ENCODE results near the gene GNA15. TPM values are rescaled to one million over a fixed set of nuclear protein-coding genes. Genes with fewer than 3 reads are reported as not detected.

The GNA15 gene
- total and polyA plus RNA-seq, 7 experiments from 2014 or later: 0.09 to 131 (median 3.7) TPM; not detected in 1

GRCh38 chr19:3110126-3110825 lies 25.6 kb upstream of the GNA15 start:
- Mint-ChIP-seq H3K4me1 (peaks cover 2 to 11% (median 6%) of the 10 kb centered on the region in 7 donors), H3K4me3 (no peak overlapping the region), H3K36me3 (peaks cover 0 to 3% (median 0%) of the 10 kb centered on the region in 5 donors), H3K9me3 (no peaks in the 10 kb centered on the region), H3K27ac (no peak overlapping the region), H3K27me3 (no peaks in the 10 kb centered on the region)
- Histone ChIP-seq H3K27ac (ENCODE audit: low read depth, low read length) (no peak overlapping the region), H3K27me3 (ENCODE audit: control insufficient read depth in 2 of 2, insufficient read depth in 2 of 2, low read length in 2 of 2) (no peaks in the 10 kb centered on the region), H3K4me1 (ENCODE audit: control insufficient read depth in 2 of 2, insufficient read depth in 2 of 2, low read length in 2 of 2) (peaks cover 0 to 4% of the 10 kb centered on the region in 2 donors), H3K4me3 (ENCODE audit: low read length) (no peak overlapping the region), H3K9me3 (ENCODE audit: control insufficient read depth in 2 of 3, low read length in 3 of 3) (no peaks in the 10 kb centered on the region), H3K36me3 (ENCODE audit: control insufficient read depth in 2 of 3, insufficient read depth in 3 of 3, low read length in 3 of 3) (peaks cover 0 to 3% (median 0%) of the 10 kb centered on the region in 3 experiments)
- intact Hi-C loops (cut with micrococcal nuclease): no loop called here
- POLR2A ChIA-PET: no interaction called here
- ATAC-seq (no peak), DNase-seq (no peak)
- CTCF ChIA-PET: interaction anchor here (0.6 to 1.7 kb wide), 6 partner anchors 15 to 186 kb away, joined by 3 to 5 read pairs (median 3); no protein-coding TSS in a partner anchor

- no peak overlapping the region for H3K4me3 Mint-ChIP-seq
- POLR2A ChIA-PET: no interaction called here
These were observed 24.1 kb upstream of the GNA15 start for GRCh38 chr19:3111586-3112247.

GRCh38 chr19:3112375-3113099 lies 23.3 kb upstream of the GNA15 start:
- peaks cover 2 to 11% (median 6%) of the 10 kb centered on the region in 7 donors for H3K4me1 Mint-ChIP-seq
- intact Hi-C loops (cut with micrococcal nuclease): no loop called here
- H3K27me3 Mint-ChIP-seq: no peaks in the 10 kb centered on the region
- CTCF ChIA-PET: no interaction called here
- Histone ChIP-seq H3K4me3 (ENCODE audit: low read length) (no peak overlapping the region), H3K4me1 (ENCODE audit: control insufficient read depth in 2 of 2, insufficient read depth in 2 of 2, low read length in 2 of 2) (peaks cover 0 to 4% of the 10 kb centered on the region in 2 donors), H3K27ac (ENCODE audit: low read depth, low read length) (no peak overlapping the region), H3K27me3 (ENCODE audit: control insufficient read depth in 2 of 2, insufficient read depth in 2 of 2, low read length in 2 of 2) (no peaks in the 10 kb centered on the region), H3K36me3 (ENCODE audit: control insufficient read depth in 2 of 3, insufficient read depth in 3 of 3, low read length in 3 of 3) (peaks cover 0 to 3% (median 0%) of the 10 kb centered on the region in 3 experiments), H3K9me3 (ENCODE audit: control insufficient read depth in 2 of 3, low read length in 3 of 3) (no peaks in the 10 kb centered on the region)
- ATAC-seq (no peak), DNase-seq (no peak)
- H3K4me3 Mint-ChIP-seq: no peak overlapping the region
- H3K9me3 Mint-ChIP-seq: no peaks in the 10 kb centered on the region
- H3K36me3 Mint-ChIP-seq: peaks cover 0 to 3% (median 0%) of the 10 kb centered on the region in 5 donors
- no peak overlapping the region for H3K27ac Mint-ChIP-seq
- POLR2A ChIA-PET: no interaction called here

More at GRCh38 chr19:3111586-3112247, 24.1 kb upstream of the GNA15 start:
- ATAC-seq: no peak
- Mint-ChIP-seq H3K9me3 (no peaks in the 10 kb centered on the region), H3K27ac (no peak overlapping the region), H3K4me1 (peaks cover 2 to 11% (median 6%) of the 10 kb centered on the region in 7 donors), H3K36me3 (peaks cover 0 to 3% (median 0%) of the 10 kb centered on the region in 5 donors), H3K27me3 (no peaks in the 10 kb centered on the region)
- CTCF ChIA-PET: interaction anchor here (1.4 kb wide), 1 partner anchor 187 kb away, joined by 3 read pairs; no protein-coding TSS in a partner anchor
- Histone ChIP-seq H3K9me3 (ENCODE audit: control insufficient read depth in 2 of 3, low read length in 3 of 3) (no peaks in the 10 kb centered on the region), H3K36me3 (ENCODE audit: control insufficient read depth in 2 of 3, insufficient read depth in 3 of 3, low read length in 3 of 3) (peaks cover 0 to 3% (median 0%) of the 10 kb centered on the region in 3 experiments), H3K27ac (ENCODE audit: low read depth, low read length) (no peak overlapping the region), H3K4me1 (ENCODE audit: control insufficient read depth in 2 of 2, insufficient read depth in 2 of 2, low read length in 2 of 2) (peaks cover 0 to 4% of the 10 kb centered on the region in 2 donors), H3K4me3 (ENCODE audit: low read length) (no peak overlapping the region), H3K27me3 (ENCODE audit: control insufficient read depth in 2 of 2, insufficient read depth in 2 of 2, low read length in 2 of 2) (no peaks in the 10 kb centered on the region)
- intact Hi-C loops (cut with micrococcal nuclease): no loop called here
- DNase-seq: no peak

GRCh38 chr19:3113100-3114017 lies 22.5 kb upstream of the GNA15 start:
- Histone ChIP-seq H3K4me1 (ENCODE audit: control insufficient read depth in 2 of 2, insufficient read depth in 2 of 2, low read length in 2 of 2) (peaks cover 0 to 4% of the 10 kb centered on the region in 2 donors), H3K27me3 (ENCODE audit: control insufficient read depth in 2 of 2, insufficient read depth in 2 of 2, low read length in 2 of 2) (no peaks in the 10 kb centered on the region), H3K36me3 (ENCODE audit: control insufficient read depth in 2 of 3, insufficient read depth in 3 of 3, low read length in 3 of 3) (peaks cover 0 to 8% (median 0%) of the 10 kb centered on the region in 3 experiments), H3K4me3 (ENCODE audit: low read length) (no peak overlapping the region), H3K27ac (ENCODE audit: low read depth, low read length) (no peak overlapping the region), H3K9me3 (ENCODE audit: control insufficient read depth in 2 of 3, low read length in 3 of 3) (no peaks in the 10 kb centered on the region)
- ChIA-PET POLR2A (no interaction called here), CTCF (no interaction called here)
- no peak for ATAC-seq
- Mint-ChIP-seq H3K27me3 (no peaks in the 10 kb centered on the region), H3K9me3 (no peaks in the 10 kb centered on the region), H3K4me1 (peaks cover under 1 to 9% (median 5%) of the 10 kb centered on the region in 7 donors), H3K4me3 (no peak overlapping the region), H3K27ac (no peak overlapping the region), H3K36me3 (peaks cover 0 to 3% (median 0%) of the 10 kb centered on the region in 5 donors)
- no peak for DNase-seq
- intact Hi-C loops (cut with micrococcal nuclease): no loop called here

- no peaks in the 10 kb centered on the region for H3K9me3 Mint-ChIP-seq
- Histone ChIP-seq H3K27ac (ENCODE audit: low read depth, low read length) (no peak overlapping the region), H3K27me3 (ENCODE audit: control insufficient read depth in 2 of 2, insufficient read depth in 2 of 2, low read length in 2 of 2) (no peaks in the 10 kb centered on the region), H3K4me1 (ENCODE audit: control insufficient read depth in 2 of 2, insufficient read depth in 2 of 2, low read length in 2 of 2) (no peaks in the 10 kb centered on the region), H3K36me3 (ENCODE audit: control insufficient read depth in 2 of 3, insufficient read depth in 3 of 3, low read length in 3 of 3) (peaks cover 0 to 9% (median 0%) of the 10 kb centered on the region in 3 experiments), H3K9me3 (ENCODE audit: control insufficient read depth in 2 of 3, low read length in 3 of 3) (no peaks in the 10 kb centered on the region), H3K4me3 (ENCODE audit: low read length) (no peak overlapping the region)
- H3K4me1 Mint-ChIP-seq: peaks cover 0 to 3% (median 0%) of the 10 kb centered on the region in 7 donors
- ChIA-PET CTCF (no interaction called here), POLR2A (no interaction called here)
- H3K27me3 Mint-ChIP-seq: no peaks in the 10 kb centered on the region
- DNase-seq (no peak), ATAC-seq (no peak)
- intact Hi-C loops (cut with micrococcal nuclease): no loop called here
- H3K4me3 Mint-ChIP-seq: no peak overlapping the region
- H3K27ac Mint-ChIP-seq: no peak overlapping the region
- peaks cover 0 to 3% (median 0%) of the 10 kb centered on the region in 5 donors for H3K36me3 Mint-ChIP-seq
These were observed 21.7 kb upstream of the GNA15 start for GRCh38 chr19:3114018-3114726.

Measured in naive thymus-derived CD4-positive, alpha-beta T cell (primary cell).